CD4-positive, alpha-beta T cell (primary cell): ENCODE data around the gene SEPTIN2. TPM values are rescaled to one million over a fixed set of nuclear protein-coding genes. Genes with fewer than 3 reads are reported as not detected.

Source experiments
- ATAC-seq: fragments of 200-7000 bp; cut with Tn5 transposase; one replicate; pipeline ENCODE4 v1.10.0; 2022; ENCODE audit warnings: mild to moderate bottlenecking; ENCODE audit not compliant: poor library complexity
- CTCF ChIA-PET: fragments of 350-600 bp; sonication (Branson Sonifier 250); formaldehyde crosslinking; loops from one replicate; lab custom pipeline; 2021; ENCODE audit warnings: antibody characterized with exemption, inconsistent platforms; lab: Charles Lee
- POLR2A ChIA-PET: fragments of 350-600 bp; sonication (Branson Sonifier 250); formaldehyde crosslinking; loops from one replicate; lab custom pipeline; 2021; ENCODE audit warnings: antibody characterized with exemption, inconsistent platforms; lab: Charles Lee
- DNase-seq, 14 experiments: peaks; one replicate each; pipeline ENCODE4 v3.0.0-alpha.2; 2013 to 2020; ENCODE audit warnings: mixed read lengths in 2 of 14
- H3K27ac ChIP-seq, 2 donors: one replicate each; pipeline versions ENCODE4 v1.5.1 to v1.7.0; 2013; ENCODE audit warnings: low read length in 2 of 2, low read depth in 1 of 2, mild to moderate bottlenecking in 1 of 2
- H3K27me3 ChIP-seq, 2 experiments: 1 replicate in 1 of 2; 2 replicates in 1 of 2; pipeline versions ENCODE4 v1.6.1 to v1.7.0; 2013; ENCODE audit warnings: low read length in 2 of 2, control low read depth in 1 of 2, mild to moderate bottlenecking in 1 of 2, moderate library complexity in 1 of 2; ENCODE audit not compliant: insufficient read depth in 2 of 2, control insufficient read depth in 1 of 2
- H3K36me3 ChIP-seq: one replicate; pipeline ENCODE4 v1.6.1; 2013; ENCODE audit warnings: low read length, control low read depth; ENCODE audit not compliant: insufficient read depth
- H3K4me1 ChIP-seq: one replicate; pipeline ENCODE4 v1.6.1; 2013; ENCODE audit warnings: low read length, control low read depth; ENCODE audit not compliant: insufficient read depth
- H3K4me3 ChIP-seq: one replicate; pipeline ENCODE4 v1.5.1; 2013; ENCODE audit warnings: mild to moderate bottlenecking, low read length, moderate library complexity
- H3K9me3 ChIP-seq, 2 experiments: 1 replicate in 1 of 2; 2 replicates in 1 of 2; pipeline versions ENCODE4 v1.6.1 to v1.7.0; 2013; ENCODE audit warnings: low read length in 2 of 2, mild to moderate bottlenecking in 2 of 2, control low read depth in 1 of 2, moderate library complexity in 1 of 2; ENCODE audit not compliant: control insufficient read depth in 1 of 2, insufficient read depth in 1 of 2
- H3K27ac Mint-ChIP-seq: one replicate; pipeline ENCODE4 v1.8.0; 2020; ENCODE audit warnings: mixed read lengths
- H3K27me3 Mint-ChIP-seq: one replicate; pipeline ENCODE4 v1.8.0; 2021; ENCODE audit warnings: mixed read lengths
- H3K36me3 Mint-ChIP-seq: one replicate; pipeline ENCODE4 v1.8.0; 2021; ENCODE audit warnings: low read depth, mixed read lengths
- H3K4me1 Mint-ChIP-seq: one replicate; pipeline ENCODE4 v1.8.0; 2021; ENCODE audit warnings: low read depth, mixed read lengths
- H3K4me3 Mint-ChIP-seq: one replicate; pipeline ENCODE4 v1.8.0; 2020; ENCODE audit warnings: mild to moderate bottlenecking, mixed read lengths
- H3K9me3 Mint-ChIP-seq: one replicate; pipeline ENCODE4 v1.8.0; 2020; ENCODE audit warnings: mixed read lengths
- CTCF ChIP-seq: fragments of 200-600 bp; IDR thresholded peaks from one replicate; pipeline ENCODE4 v1.8.0; 2022; ENCODE audit warnings: antibody characterized with exemption, mild to moderate bottlenecking
- intact Hi-C, 2 experiments: fragments of 100-400 bp; cut with DNase I in 1 of 2; cut with micrococcal nuclease in 1 of 2; formaldehyde crosslinking; loops; one replicate each; pipeline versions ENCODE4 v1.15.1 to v1.9.0; 2023 to 2025; cut with DNase I, micrococcal nuclease
- total RNA-seq, 174 experiments: library from RNA in 2 of 174; stranded (reverse) in 2 of 174; gene quantifications; one replicate each; pipeline ENCODE4 v1.2.3 and lab custom pipeline; 2021 to 2026

SEPTIN2 gene
- total RNA-seq, 2 experiments from 2014 or later: 189 to 196 TPM

DNA sequence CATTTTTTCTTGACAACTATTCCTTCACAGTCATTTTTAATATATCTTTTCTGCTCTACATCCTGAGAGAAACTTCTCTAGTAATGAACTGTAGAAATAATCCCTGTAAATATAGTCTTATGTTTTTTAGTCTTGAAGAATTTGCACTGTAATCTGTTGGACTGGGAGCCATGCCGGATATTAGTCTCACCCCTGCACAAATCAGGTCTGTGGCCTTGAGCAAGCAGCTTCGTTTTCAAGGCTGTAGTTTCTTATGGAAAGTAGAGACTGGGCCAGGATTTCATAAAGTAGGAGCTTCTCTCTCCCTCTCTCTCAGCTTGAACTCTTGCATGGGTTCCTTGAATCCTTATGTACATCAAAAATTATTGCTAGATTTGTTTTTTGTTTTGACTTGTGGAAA is 49.1 kb downstream of the SEPTIN2 start:
- no peak overlapping the region for H3K4me3 ChIP-seq
- H3K36me3 ChIP-seq: peaks cover 3% of the 10 kb centered on the region
- H3K4me1 ChIP-seq: no peaks in the 10 kb centered on the region
- H3K36me3 Mint-ChIP-seq: no peaks in the 10 kb centered on the region
- no peak overlapping the region for H3K27ac Mint-ChIP-seq
- no peak for TF ChIP-seq CTCF
- peaks cover 4% of the 10 kb centered on the region for H3K4me1 Mint-ChIP-seq
- intact Hi-C loops: no loop called here
- ATAC-seq (no peak), DNase-seq (no peak)
- no peaks in the 10 kb centered on the region for H3K9me3 Mint-ChIP-seq
- POLR2A ChIA-PET: no interaction called here
- CTCF ChIA-PET: no interaction called here
- no peaks in the 10 kb centered on the region for H3K27me3 Mint-ChIP-seq
- no peaks in the 10 kb centered on the region for H3K9me3 ChIP-seq
- no peaks in the 10 kb centered on the region for H3K27me3 ChIP-seq
- H3K4me3 Mint-ChIP-seq: no peak overlapping the region
- no peak overlapping the region for H3K27ac ChIP-seq

GRCh38 chr2:241366678-241367077 is 51.0 kb downstream of the SEPTIN2 start:
- Histone ChIP-seq H3K9me3 (no peaks in the 10 kb centered on the region), H3K4me3 (no peak overlapping the region), H3K27me3 (no peaks in the 10 kb centered on the region), H3K4me1 (no peaks in the 10 kb centered on the region), H3K36me3 (peaks cover 3% of the 10 kb centered on the region), H3K27ac (no peak overlapping the region)
- CTCF ChIA-PET: no interaction called here
- Mint-ChIP-seq H3K27me3 (no peaks in the 10 kb centered on the region), H3K4me1 (no peaks in the 10 kb centered on the region), H3K9me3 (no peaks in the 10 kb centered on the region), H3K36me3 (no peaks in the 10 kb centered on the region), H3K27ac (no peak overlapping the region), H3K4me3 (no peak overlapping the region)
- POLR2A ChIA-PET: no interaction called here
- ATAC-seq: no peak
- no peak for TF ChIP-seq CTCF
- DNase-seq: no peak
- intact Hi-C loops: no loop called here

GRCh38 chr2:241368643-241369042 is 52.9 kb downstream of the SEPTIN2 start:
- H3K27ac ChIP-seq: no peak overlapping the region
- TF ChIP-seq CTCF: no peak
- ATAC-seq: no peak
- no peak overlapping the region for H3K4me3 ChIP-seq
- ChIA-PET POLR2A (no interaction called here), CTCF (no interaction called here)
- Mint-ChIP-seq H3K27ac (no peak overlapping the region), H3K27me3 (no peaks in the 10 kb centered on the region), H3K4me1 (no peaks in the 10 kb centered on the region), H3K4me3 (no peak overlapping the region), H3K36me3 (peaks cover 5% of the 10 kb centered on the region), H3K9me3 (no peaks in the 10 kb centered on the region)
- no peaks in the 10 kb centered on the region for H3K4me1 ChIP-seq
- H3K27me3 ChIP-seq: no peaks in the 10 kb centered on the region
- H3K36me3 ChIP-seq: peaks cover 3% of the 10 kb centered on the region
- H3K9me3 ChIP-seq: no peaks in the 10 kb centered on the region
- DNase-seq: no peak
- intact Hi-C loops: no loop called here
